ENCODE results near the gene TRABD2B. TPM values are rescaled to one million over a fixed set of nuclear protein-coding genes. Genes with fewer than 3 reads are reported as not detected.
A peak's percentile ranks its signal among the peaks of the same experiment; 100 is the strongest.

The TRABD2B gene
- total RNA-seq, 1 donor from 2014 or later, result 1.4 TPM

DNA sequence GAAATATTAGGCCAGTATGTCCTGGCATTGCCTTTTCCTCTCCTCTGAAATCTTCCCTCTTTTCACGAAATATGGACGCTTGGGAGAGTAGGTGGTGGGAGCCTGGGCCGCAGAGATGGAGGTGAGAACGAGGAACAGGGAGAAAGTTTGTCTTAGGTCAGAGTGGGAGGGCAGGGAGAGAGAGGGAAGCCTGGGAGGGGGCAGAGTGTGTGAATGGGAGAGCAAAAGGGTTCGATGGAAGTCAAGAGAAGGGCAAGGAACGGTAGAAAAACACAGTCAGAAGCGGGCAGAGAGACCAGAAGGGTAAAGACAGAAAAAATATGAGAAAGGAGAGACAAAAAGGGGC is 1.2 kb downstream of the TRABD2B start:
- Histone ChIP-seq H3K27me3 (ENCODE audit: low read depth) (peaks cover 75% of the 10 kb centered on the region), H3K27ac (replicated peaks) (peak overlapping the region; percentile 74), H3K36me3 (no peaks in the 10 kb centered on the region), H3K9me3 (replicated peaks) (no peaks in the 10 kb centered on the region), H3K4me3 (peak overlapping the region; percentile 73), H3K4me1 (peaks cover 32% of the 10 kb centered on the region)
- DNase-seq, result no peak
- intact Hi-C loops (cut with micrococcal nuclease), result loop anchor here (10.0 kb wide), 3 partner anchors 69 to 251 kb away; no protein-coding TSS in a partner anchor
- no peak for TF ChIP-seq CTCF (IDR thresholded peaks at IDR 0.05; ENCODE audit: borderline replicate concordance)

DNA sequence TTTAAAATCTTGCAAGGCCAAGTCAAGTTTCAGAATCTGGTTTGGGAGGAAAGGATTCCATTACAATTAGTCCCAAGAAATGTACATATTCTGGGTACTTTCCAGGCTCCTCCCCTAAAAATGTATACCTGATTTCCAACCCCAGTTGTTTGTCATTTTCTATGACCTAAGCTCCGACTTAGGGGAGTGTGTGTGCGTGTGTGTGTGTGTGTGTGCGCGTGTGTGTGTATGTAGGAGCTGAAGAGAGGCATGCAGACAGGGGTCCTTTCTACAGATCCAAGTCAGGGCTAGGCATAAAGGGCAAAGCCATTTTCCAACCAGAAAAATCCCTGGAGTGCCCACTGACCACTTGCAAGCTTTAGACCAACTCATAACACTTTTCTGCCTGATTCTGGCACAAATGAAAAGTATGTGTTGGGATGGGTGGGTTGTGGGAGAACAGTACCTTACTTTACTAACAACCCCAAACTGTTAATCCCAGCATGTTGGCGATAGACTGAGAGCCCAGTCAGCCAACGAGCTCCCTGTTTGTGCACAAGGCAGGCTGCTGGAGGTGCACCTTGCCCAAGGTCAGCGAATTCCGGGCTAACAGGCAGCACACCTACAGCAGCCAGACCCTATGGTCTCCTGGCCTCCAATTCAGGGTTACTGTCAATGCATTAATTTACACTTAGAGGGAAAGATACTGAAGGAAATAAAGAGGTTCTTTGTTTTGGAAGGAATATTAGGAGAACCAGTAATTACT is 1.7 kb downstream of the TRABD2B start:
- Histone ChIP-seq H3K27me3 (ENCODE audit: low read depth) (peaks cover 71% of the 10 kb centered on the region), H3K4me1 (peaks cover 32% of the 10 kb centered on the region), H3K9me3 (replicated peaks) (no peaks in the 10 kb centered on the region), H3K27ac (replicated peaks) (peak overlapping the region; percentile 74), H3K36me3 (no peaks in the 10 kb centered on the region), H3K4me3 (peak overlapping the region; percentile 73)
- no peak for DNase-seq
- intact Hi-C loops (cut with micrococcal nuclease), result loop anchor here (10.0 kb wide), 3 partner anchors 69 to 251 kb away; no protein-coding TSS in a partner anchor
- TF ChIP-seq CTCF (IDR thresholded peaks at IDR 0.05; ENCODE audit: borderline replicate concordance), result no peak

DNA sequence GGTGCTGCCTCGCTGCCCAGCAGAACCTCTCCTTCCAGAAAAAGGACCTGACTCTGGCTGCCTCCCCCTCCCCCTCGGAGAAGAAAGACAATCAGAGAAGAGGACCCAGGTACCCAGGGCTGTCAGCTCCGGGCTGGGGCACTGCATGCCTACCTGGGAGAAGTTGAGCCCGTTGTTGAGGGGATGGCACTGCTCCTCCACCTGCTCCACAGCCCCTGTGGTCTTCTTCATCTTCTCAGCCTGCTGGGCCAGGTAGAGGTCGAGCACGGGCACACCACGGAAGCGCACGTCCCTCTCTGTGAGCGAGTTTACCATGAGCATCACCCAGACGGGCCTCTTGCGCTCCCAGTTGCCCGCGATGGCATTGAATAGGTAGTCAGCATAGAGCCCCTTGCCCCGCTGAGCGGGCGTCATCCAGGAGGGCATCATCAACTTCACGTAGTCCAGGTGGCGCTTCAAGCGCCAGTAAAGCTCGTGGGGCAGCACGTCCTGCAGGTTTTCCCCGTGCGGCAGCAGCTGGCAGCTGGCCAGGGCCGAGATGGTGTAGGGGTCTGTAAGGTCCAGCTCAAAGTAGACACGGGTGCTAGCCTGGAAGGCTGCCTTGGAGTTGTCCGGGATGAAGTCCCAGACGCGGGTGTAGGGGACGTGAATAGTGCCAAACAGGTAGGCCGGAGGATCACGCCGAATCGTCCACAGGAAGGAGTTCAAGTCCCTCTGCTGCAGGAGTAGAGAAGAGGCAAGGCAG is 3.1 kb downstream of the TRABD2B start:
- no peak overlapping the region for H3K27ac ChIP-seq (replicated peaks)
- no peak overlapping the region for H3K4me3 ChIP-seq
- H3K9me3 ChIP-seq (replicated peaks), result no peaks in the 10 kb centered on the region
- DNase-seq, result no peak
- intact Hi-C loops (cut with micrococcal nuclease), result loop anchor here (10.0 kb wide), 3 partner anchors 71 to 249 kb away; no protein-coding TSS in a partner anchor
- H3K27me3 ChIP-seq (ENCODE audit: low read depth), result peaks cover 60% of the 10 kb centered on the region
- TF ChIP-seq CTCF (IDR thresholded peaks at IDR 0.05; ENCODE audit: borderline replicate concordance), result no peak
- H3K4me1 ChIP-seq, result peaks cover 32% of the 10 kb centered on the region
- H3K36me3 ChIP-seq, result no peaks in the 10 kb centered on the region

DNA sequence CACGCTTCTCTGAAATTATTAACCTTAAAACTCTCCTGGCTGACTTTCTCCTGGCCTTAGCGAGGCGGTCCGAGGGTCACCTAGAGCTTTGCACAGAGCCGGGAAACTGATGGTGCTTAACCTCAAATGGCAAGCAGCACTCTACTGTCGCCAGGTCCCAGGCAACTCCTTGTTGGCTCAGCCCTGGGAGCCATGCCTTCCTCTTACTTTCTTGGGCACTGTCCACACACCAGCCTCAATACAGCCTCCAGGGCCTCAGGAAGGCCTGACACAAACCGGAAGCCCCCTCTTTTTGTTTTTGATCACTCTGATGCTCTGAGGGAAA is 3.8 kb downstream of the TRABD2B start:
- intact Hi-C loops (cut with micrococcal nuclease), result loop anchor here (10.0 kb wide), 3 partner anchors 71 to 249 kb away; no protein-coding TSS in a partner anchor
- H3K4me1 ChIP-seq, result peaks cover 32% of the 10 kb centered on the region
- no peak for TF ChIP-seq CTCF (IDR thresholded peaks at IDR 0.05; ENCODE audit: borderline replicate concordance)
- H3K9me3 ChIP-seq (replicated peaks), result no peaks in the 10 kb centered on the region
- H3K27ac ChIP-seq (replicated peaks), result peak overlapping the region; percentile 61
- peak overlapping the region; percentile 12 for H3K4me3 ChIP-seq
- peaks cover 53% of the 10 kb centered on the region for H3K27me3 ChIP-seq (ENCODE audit: low read depth)
- no peaks in the 10 kb centered on the region for H3K36me3 ChIP-seq
- DNase-seq, result no peak

- intact Hi-C loops (cut with micrococcal nuclease), result loop anchor here (10.0 kb wide), 3 partner anchors 72 to 248 kb away; no protein-coding TSS in a partner anchor
- no peak for TF ChIP-seq CTCF (IDR thresholded peaks at IDR 0.05; ENCODE audit: borderline replicate concordance)
- Histone ChIP-seq H3K4me1 (peaks cover 31% of the 10 kb centered on the region), H3K27me3 (ENCODE audit: low read depth) (peaks cover 48% of the 10 kb centered on the region), H3K36me3 (no peaks in the 10 kb centered on the region), H3K9me3 (replicated peaks) (no peaks in the 10 kb centered on the region), H3K27ac (replicated peaks) (peak overlapping the region; percentile 61), H3K4me3 (peak overlapping the region; percentile 12)
- peak; percentile 29 for DNase-seq
These were observed 4.3 kb downstream of the TRABD2B start for GRCh38 chr1:47992720-47993415.
